ENCODE measurements around the gene SIK3. TPM values are rescaled to one million over a fixed set of nuclear protein-coding genes. Genes with fewer than 3 reads are reported as not detected.

The SIK3 gene
- total RNA-seq, 2 experiments from 2014 or later = 81.4 to 86.1 TPM

- no peak for ATAC-seq (ENCODE audit: poor library complexity)
- Histone ChIP-seq H3K9me3 (ENCODE audit: control insufficient read depth in 1 of 2, insufficient read depth in 1 of 2, low read length in 2 of 2) (no peaks in the 10 kb centered on the region), H3K27me3 (ENCODE audit: control insufficient read depth in 1 of 2, insufficient read depth in 2 of 2, low read length in 2 of 2) (no peaks in the 10 kb centered on the region), H3K4me3 (ENCODE audit: low read length) (no peak overlapping the region), H3K4me1 (ENCODE audit: insufficient read depth, low read length) (no peaks in the 10 kb centered on the region), H3K36me3 (ENCODE audit: insufficient read depth, low read length) (no peaks in the 10 kb centered on the region), H3K27ac (ENCODE audit: low read depth in 1 of 2, low read length in 2 of 2) (no peak overlapping the region)
- CTCF ChIA-PET = no interaction called here
- Mint-ChIP-seq H3K4me1 (ENCODE audit: low read depth) (no peaks in the 10 kb centered on the region), H3K27me3 (no peaks in the 10 kb centered on the region), H3K27ac (no peak overlapping the region), H3K4me3 (no peak overlapping the region), H3K36me3 (ENCODE audit: low read depth) (no peaks in the 10 kb centered on the region), H3K9me3 (no peaks in the 10 kb centered on the region)
- intact Hi-C loops (cut with DNase I, micrococcal nuclease) = no loop called here
- POLR2A ChIA-PET = interaction anchor here (1.8 kb wide), 1 partner anchor 8 kb away, joined by 4 read pairs; no protein-coding TSS in a partner anchor
- no peak for TF ChIP-seq CTCF (IDR thresholded peaks at IDR 0.05)
- DNase-seq = no peak
Observed at GRCh38 chr11:116827461-116827860, 270.8 kb downstream of the SIK3 start.

GRCh38 chr11:116826751-116827431, 271.3 kb downstream of the SIK3 start:
- Mint-ChIP-seq H3K27me3 (no peaks in the 10 kb centered on the region), H3K4me1 (ENCODE audit: low read depth) (no peaks in the 10 kb centered on the region), H3K4me3 (no peak overlapping the region), H3K9me3 (no peaks in the 10 kb centered on the region), H3K27ac (no peak overlapping the region), H3K36me3 (ENCODE audit: low read depth) (no peaks in the 10 kb centered on the region)
- DNase-seq (no peak), ATAC-seq (ENCODE audit: poor library complexity) (no peak)
- no peak overlapping the region for H3K27ac ChIP-seq (ENCODE audit: low read depth in 1 of 2, low read length in 2 of 2)
- CTCF ChIA-PET = no interaction called here
- no peaks in the 10 kb centered on the region for H3K9me3 ChIP-seq (ENCODE audit: control insufficient read depth in 1 of 2, insufficient read depth in 1 of 2, low read length in 2 of 2)
- no peaks in the 10 kb centered on the region for H3K4me1 ChIP-seq (ENCODE audit: insufficient read depth, low read length)
- POLR2A ChIA-PET = interaction anchor here (1.8 kb wide), 1 partner anchor 9 kb away, joined by 4 read pairs; no protein-coding TSS in a partner anchor
- TF ChIP-seq CTCF (IDR thresholded peaks at IDR 0.05) = no peak
- H3K4me3 ChIP-seq (ENCODE audit: low read length) = no peak overlapping the region
- intact Hi-C loops (cut with DNase I, micrococcal nuclease) = no loop called here
- H3K36me3 ChIP-seq (ENCODE audit: insufficient read depth, low read length) = no peaks in the 10 kb centered on the region
- H3K27me3 ChIP-seq (ENCODE audit: control insufficient read depth in 1 of 2, insufficient read depth in 2 of 2, low read length in 2 of 2) = no peaks in the 10 kb centered on the region

DNA sequence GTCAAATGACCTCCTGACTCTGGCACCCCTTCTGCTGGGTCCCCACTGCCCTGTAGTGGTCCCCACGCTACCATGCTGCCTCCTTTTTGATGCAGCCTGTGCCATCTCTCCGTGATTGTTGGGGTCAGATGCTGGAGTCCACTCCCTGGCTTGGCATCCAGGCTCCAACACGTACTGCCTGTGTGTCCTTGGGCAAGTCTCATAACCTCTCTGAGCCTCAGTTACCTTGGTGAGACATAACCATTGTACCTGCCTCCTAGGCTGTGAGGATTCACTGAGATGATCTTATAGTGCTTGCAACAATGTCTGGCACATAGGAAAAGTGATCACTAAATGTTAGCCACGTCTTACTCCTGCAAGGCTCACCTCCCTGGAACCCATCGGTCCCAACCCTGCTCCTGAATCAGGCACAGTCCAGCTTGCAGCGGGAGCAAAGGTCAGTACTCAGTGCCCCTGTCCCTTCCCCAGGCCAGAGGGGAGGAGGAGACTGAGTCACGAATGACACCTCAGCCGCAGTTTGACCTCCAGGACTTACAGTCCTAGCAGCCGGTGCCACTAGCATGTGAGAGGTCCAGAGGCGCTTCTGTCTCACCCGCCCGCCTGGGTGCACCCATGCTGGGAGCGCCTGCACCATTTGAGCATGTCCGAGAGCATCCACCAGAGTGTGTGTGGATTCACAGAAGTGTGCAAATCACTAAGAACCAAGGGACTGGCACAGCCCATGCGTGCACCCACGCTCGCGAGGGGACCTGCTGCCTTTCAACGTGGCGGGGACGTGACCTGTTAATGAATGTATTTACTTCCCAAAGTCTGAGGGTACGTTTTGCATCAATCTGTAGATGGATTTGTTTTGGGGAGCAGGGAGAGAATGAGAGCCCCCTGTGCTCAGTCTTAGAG, 272.1 kb downstream of the SIK3 start:
- Mint-ChIP-seq H3K9me3 (no peaks in the 10 kb centered on the region), H3K4me3 (no peak overlapping the region), H3K36me3 (ENCODE audit: low read depth) (no peaks in the 10 kb centered on the region), H3K27ac (no peak overlapping the region), H3K4me1 (ENCODE audit: low read depth) (no peaks in the 10 kb centered on the region), H3K27me3 (no peaks in the 10 kb centered on the region)
- no peaks in the 10 kb centered on the region for H3K4me1 ChIP-seq (ENCODE audit: insufficient read depth, low read length)
- no peak overlapping the region for H3K27ac ChIP-seq (ENCODE audit: low read depth in 1 of 2, low read length in 2 of 2)
- no peak for TF ChIP-seq CTCF (IDR thresholded peaks at IDR 0.05)
- intact Hi-C loops (cut with DNase I, micrococcal nuclease) = no loop called here
- no peaks in the 10 kb centered on the region for H3K36me3 ChIP-seq (ENCODE audit: insufficient read depth, low read length)
- ATAC-seq (ENCODE audit: poor library complexity) (no peak), DNase-seq (no peak)
- H3K4me3 ChIP-seq (ENCODE audit: low read length) = no peak overlapping the region
- no peaks in the 10 kb centered on the region for H3K9me3 ChIP-seq (ENCODE audit: control insufficient read depth in 1 of 2, insufficient read depth in 1 of 2, low read length in 2 of 2)
- H3K27me3 ChIP-seq (ENCODE audit: control insufficient read depth in 1 of 2, insufficient read depth in 2 of 2, low read length in 2 of 2) = no peaks in the 10 kb centered on the region
- ChIA-PET POLR2A (interaction anchor here (1.1 to 1.8 kb wide), 2 partner anchors 10 to 27 kb away, joined by 3 to 4 read pairs; no protein-coding TSS in a partner anchor), CTCF (no interaction called here)

All from CD4-positive, alpha-beta T cell (primary cell).